Muscle layer of duodenum (tissue), 2 donors: ENCODE data around the gene TIMD4.
"Not testable (repeated sequence)": the region's sequence is repeated elsewhere in the genome, so short reads cannot be mapped to it uniquely, and the experiment has no call there.

Experiments used
- H3K27ac ChIP-seq: one replicate; pipeline ENCODE4 v1.7.0; 2013; ENCODE audit warnings: mild to moderate bottlenecking, low read length
- H3K27me3 ChIP-seq: one replicate; pipeline ENCODE4 v1.7.0; 2013; ENCODE audit warnings: low read depth, mild to moderate bottlenecking, control low read depth, low read length
- H3K36me3 ChIP-seq, 2 donors: one replicate each; pipeline ENCODE4 v1.7.0; 2013; ENCODE audit warnings: low read length in 2 of 2, control low read depth in 1 of 2, mild to moderate bottlenecking in 1 of 2; ENCODE audit not compliant: insufficient read depth in 2 of 2, control insufficient read depth in 1 of 2
- H3K4me1 ChIP-seq, 2 donors: one replicate each; pipeline ENCODE4 v1.7.0; 2013; ENCODE audit warnings: low read length in 2 of 2, mild to moderate bottlenecking in 2 of 2, control low read depth in 1 of 2, moderate library complexity in 1 of 2; ENCODE audit not compliant: insufficient read depth in 2 of 2, control insufficient read depth in 1 of 2
- H3K4me3 ChIP-seq, 2 donors: one replicate each; pipeline ENCODE4 v1.7.0; 2013; ENCODE audit warnings: low read length in 2 of 2, low read depth in 1 of 2, mild to moderate bottlenecking in 1 of 2
- H3K9me3 ChIP-seq, 2 donors: one replicate each; pipeline ENCODE4 v1.7.0; 2013; ENCODE audit warnings: low read length in 2 of 2, control low read depth in 1 of 2, mild to moderate bottlenecking in 1 of 2; ENCODE audit not compliant: control insufficient read depth in 1 of 2
- donor health status: healthy.

The TIMD4 gene

GRCh38 chr5:156963125-156963524, at the start of gene TIMD4:
Gene TIMD4 (minus strand): TSS chr5:156963226. CDS start chr5:156963198, 28 bp downstream.
- peaks cover 0 to 6% of the 10 kb centered on the region in 2 donors for H3K9me3 ChIP-seq
- no peaks in the 10 kb centered on the region for H3K27me3 ChIP-seq
- H3K27ac ChIP-seq, result no peak within 1 kb of the TSS
- no peaks in the 10 kb centered on the region for H3K36me3 ChIP-seq
- no peaks in the 10 kb centered on the region for H3K4me1 ChIP-seq
- no peak within 1 kb of the TSS for H3K4me3 ChIP-seq

- no peak overlapping the region for H3K4me3 ChIP-seq
- no peak overlapping the region for H3K27ac ChIP-seq
- no peaks in the 10 kb centered on the region for H3K36me3 ChIP-seq
- no peaks in the 10 kb centered on the region for H3K4me1 ChIP-seq
- no peaks in the 10 kb centered on the region for H3K27me3 ChIP-seq
- H3K9me3 ChIP-seq, result peaks cover 0 to 5% of the 10 kb centered on the region in 2 donors
Measured at GRCh38 chr5:157006262-157006661, 43.2 kb upstream of the TIMD4 start.

GRCh38 chr5:157004893-157005551, 42.0 kb upstream of the TIMD4 start:
- Histone ChIP-seq H3K27me3 (no peaks in the 10 kb centered on the region), H3K4me3 (no peak overlapping the region), H3K36me3 (no peaks in the 10 kb centered on the region), H3K4me1 (no peaks in the 10 kb centered on the region), H3K9me3 (peaks cover 0 to 5% of the 10 kb centered on the region in 2 donors), H3K27ac (no peak overlapping the region)

GRCh38 chr5:156991714-156992113, 28.7 kb upstream of the TIMD4 start:
- Histone ChIP-seq H3K9me3 (peaks cover 0 to 3% of the 10 kb centered on the region in 2 donors), H3K27ac (no peak overlapping the region), H3K27me3 (no peaks in the 10 kb centered on the region), H3K36me3 (no peaks in the 10 kb centered on the region), H3K4me1 (no peaks in the 10 kb centered on the region), H3K4me3 (no peak overlapping the region)

- no peaks in the 10 kb centered on the region for H3K4me1 ChIP-seq
- no peak overlapping the region for H3K4me3 ChIP-seq
- H3K36me3 ChIP-seq, result no peaks in the 10 kb centered on the region
- H3K9me3 ChIP-seq, result peaks cover 0 to 3% of the 10 kb centered on the region in 2 donors
- H3K27ac ChIP-seq, result no peak overlapping the region
- H3K27me3 ChIP-seq, result no peaks in the 10 kb centered on the region
Measured at GRCh38 chr5:156984064-156984463, 21.0 kb upstream of the TIMD4 start.

- H3K36me3 ChIP-seq, result no peaks in the 10 kb centered on the region
- H3K27me3 ChIP-seq, result no peaks in the 10 kb centered on the region
- H3K4me3 ChIP-seq, result no peak overlapping the region
- H3K9me3 ChIP-seq, result no peaks in the 10 kb centered on the region
- H3K27ac ChIP-seq, result no peak overlapping the region
- no peaks in the 10 kb centered on the region for H3K4me1 ChIP-seq
Measured at GRCh38 chr5:156981481-156981880, 18.5 kb upstream of the TIMD4 start.

GRCh38 chr5:156974328-156974727, 11.3 kb upstream of the TIMD4 start:
- H3K36me3 ChIP-seq, result no peaks in the 10 kb centered on the region
- H3K27ac ChIP-seq, result no peak overlapping the region
- no peak overlapping the region for H3K4me3 ChIP-seq
- H3K27me3 ChIP-seq, result no peaks in the 10 kb centered on the region
- H3K9me3 ChIP-seq, result no peaks in the 10 kb centered on the region
- no peaks in the 10 kb centered on the region for H3K4me1 ChIP-seq

- H3K27me3 ChIP-seq, result no peaks in the 10 kb centered on the region
- no peaks in the 10 kb centered on the region for H3K36me3 ChIP-seq
- H3K9me3 ChIP-seq, result no peaks in the 10 kb centered on the region
- no peak overlapping the region for H3K4me3 ChIP-seq
- H3K4me1 ChIP-seq, result no peaks in the 10 kb centered on the region
- H3K27ac ChIP-seq, result no peak overlapping the region
Measured at GRCh38 chr5:156971848-156972525, 9.0 kb upstream of the TIMD4 start.

GRCh38 chr5:156971415-156971814, 8.4 kb upstream of the TIMD4 start:
- Histone ChIP-seq H3K36me3 (no peaks in the 10 kb centered on the region), H3K9me3 (no peaks in the 10 kb centered on the region), H3K27ac (no peak overlapping the region), H3K4me3 (no peak overlapping the region), H3K27me3 (no peaks in the 10 kb centered on the region), H3K4me1 (no peaks in the 10 kb centered on the region)

GRCh38 chr5:156967386-156967785, 4.4 kb upstream of the TIMD4 start:
- not testable (repeated sequence) for H3K4me3 ChIP-seq, H3K27ac ChIP-seq, H3K9me3 ChIP-seq, H3K27me3 ChIP-seq, H3K36me3 ChIP-seq, H3K4me1 ChIP-seq

GRCh38 chr5:156956321-156956720, 6.7 kb downstream of the TIMD4 start:
- Histone ChIP-seq H3K4me3 (no peak overlapping the region), H3K27me3 (no peaks in the 10 kb centered on the region), H3K36me3 (no peaks in the 10 kb centered on the region), H3K4me1 (no peaks in the 10 kb centered on the region), H3K27ac (no peak overlapping the region), H3K9me3 (no peaks in the 10 kb centered on the region)

- Histone ChIP-seq H3K36me3 (no peaks in the 10 kb centered on the region), H3K9me3 (no peaks in the 10 kb centered on the region), H3K27me3 (no peaks in the 10 kb centered on the region), H3K27ac (no peak overlapping the region), H3K4me3 (no peak overlapping the region), H3K4me1 (no peaks in the 10 kb centered on the region)
Measured at GRCh38 chr5:156951359-156951758, 11.7 kb downstream of the TIMD4 start.
